GM18861 (cell line): ENCODE data around the gene MCMBP.
"Not testable (repeated sequence)": the region's sequence is repeated elsewhere in the genome, so short reads cannot be mapped to it uniquely, and the experiment has no call there.

ENCODE experiments used
- ATAC-seq: cut with Tn5 transposase; IDR thresholded peaks from one replicate; pipeline ENCODE4 v1.9.1; 2021; ENCODE audit not compliant: unreplicated experiment

MCMBP gene

GRCh38 chr10:119878524-119878923 lies 5.9 kb upstream of the MCMBP start:
- no peak for ATAC-seq

GRCh38 chr10:119872860-119873681 lies 428 bp upstream of the MCMBP start:
- peak; percentile 90 for ATAC-seq

- peak; percentile 25 for ATAC-seq
These were observed 598 bp downstream of the MCMBP start for GRCh38 chr10:119871881-119872609.

GRCh38 chr10:119869398-119869797 lies 3.2 kb downstream of the MCMBP start:
- not testable (repeated sequence) for ATAC-seq

- ATAC-seq = no peak
These were observed 5.3 kb downstream of the MCMBP start for GRCh38 chr10:119867317-119867716.

GRCh38 chr10:119865699-119866240 lies 6.9 kb downstream of the MCMBP start:
- no peak for ATAC-seq

DNA sequence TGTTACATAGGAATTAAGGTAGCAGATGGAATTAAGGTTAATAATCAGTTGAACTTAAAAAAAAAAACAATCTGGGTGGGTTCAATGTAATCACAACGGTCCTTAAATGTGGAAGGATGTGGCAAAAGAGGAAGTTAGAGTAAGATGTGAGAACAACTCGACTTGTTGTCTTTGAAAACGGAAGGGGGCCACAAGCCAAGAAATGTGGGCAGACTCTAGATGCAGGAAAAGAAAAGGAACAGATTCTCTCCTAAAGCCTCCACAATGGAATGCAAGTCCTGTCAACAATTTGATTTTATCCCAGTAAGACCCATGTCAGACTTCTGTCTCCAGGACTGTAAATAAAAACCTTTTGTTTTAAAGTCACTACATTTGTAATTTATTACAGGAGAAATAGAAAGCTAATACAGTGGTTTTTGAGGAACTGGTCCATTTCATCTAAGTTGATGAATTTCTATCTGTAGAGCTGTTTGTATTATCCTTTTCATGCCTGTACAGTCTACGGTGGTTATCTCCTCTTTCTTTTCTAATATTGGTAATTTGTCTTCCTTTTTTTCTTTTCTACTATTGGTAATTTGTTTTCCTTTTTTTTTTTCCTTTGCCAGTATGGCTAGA lies 8.6 kb downstream of the MCMBP start:
- ATAC-seq = no peak

- no peak for ATAC-seq
These were observed 10.1 kb downstream of the MCMBP start for GRCh38 chr10:119862524-119862923.

DNA sequence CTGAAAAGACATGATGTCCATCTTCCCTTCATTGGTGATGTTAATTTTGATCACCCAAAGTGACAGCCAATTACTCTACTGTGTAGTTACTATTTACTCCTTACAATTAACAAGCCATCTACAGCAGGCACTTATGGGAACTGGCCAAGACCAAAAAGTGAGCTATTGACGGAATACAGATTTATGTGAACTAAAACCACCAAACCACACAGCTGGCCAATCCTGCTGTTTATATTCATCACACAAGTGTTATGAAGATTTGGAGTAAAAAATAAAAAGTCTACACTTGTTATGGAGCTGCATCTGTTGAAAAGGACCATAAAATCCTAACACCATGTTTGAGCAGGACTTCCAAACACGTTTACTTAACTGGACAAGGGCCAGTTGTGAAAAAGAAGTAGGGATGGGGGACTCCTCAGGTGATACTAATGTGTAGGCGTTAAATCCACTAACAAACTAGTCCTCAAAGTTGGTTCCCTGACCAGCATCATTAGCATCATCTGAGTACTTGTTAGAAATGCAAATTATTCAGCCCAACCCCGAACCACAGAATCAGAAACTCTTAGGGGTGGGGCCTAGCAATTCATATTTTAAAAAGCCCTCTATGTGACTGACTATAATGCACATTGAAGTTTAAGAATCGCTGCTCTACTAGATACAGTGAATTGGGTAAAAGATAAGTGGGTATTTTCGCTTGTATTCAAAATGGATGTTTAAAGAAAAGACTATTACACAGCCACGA lies 11.6 kb downstream of the MCMBP start:
- ATAC-seq = no peak

DNA sequence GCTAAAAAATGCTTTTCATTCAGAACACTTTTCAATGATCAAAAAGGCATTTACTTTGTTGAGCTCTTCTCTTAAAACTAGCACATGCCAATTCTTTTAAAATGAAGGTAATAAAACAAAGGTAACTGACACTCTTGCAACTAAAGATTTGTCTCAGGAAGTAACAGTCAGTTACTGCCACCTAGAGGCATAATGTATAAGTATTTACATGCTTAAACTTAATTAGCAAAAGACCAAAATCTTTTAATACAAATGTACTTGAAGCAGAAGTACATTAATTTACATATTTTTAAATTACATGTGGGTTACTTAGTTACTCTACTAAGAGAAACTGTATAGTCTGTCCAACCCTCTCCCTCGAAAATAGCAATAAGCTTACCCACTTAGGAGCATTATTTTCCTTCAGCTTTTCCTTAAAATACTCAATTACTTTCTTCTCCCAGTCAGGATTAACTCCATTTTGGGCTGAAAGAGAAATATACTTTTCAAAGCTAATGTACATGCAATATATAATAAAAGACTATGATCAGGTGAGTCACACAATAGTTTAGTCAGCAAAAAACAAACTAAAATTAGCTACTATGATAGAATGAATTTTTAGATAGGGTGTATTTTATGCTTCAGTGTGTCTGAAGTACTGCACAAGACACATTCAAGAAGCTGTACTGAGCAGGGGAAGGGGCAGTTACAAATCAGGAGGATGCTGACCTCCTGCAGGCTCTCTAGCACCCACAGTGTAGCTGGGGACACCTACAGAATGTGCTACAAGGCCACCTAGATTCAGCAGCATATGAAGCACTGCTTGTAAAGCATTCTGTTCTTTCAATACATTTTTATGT lies 13.0 kb downstream of the MCMBP start:
- no peak for ATAC-seq

GRCh38 chr10:119858063-119858462 lies 14.6 kb downstream of the MCMBP start:
- ATAC-seq = no peak

GRCh38 chr10:119853574-119853973 lies 19.1 kb downstream of the MCMBP start:
- ATAC-seq = no peak

DNA sequence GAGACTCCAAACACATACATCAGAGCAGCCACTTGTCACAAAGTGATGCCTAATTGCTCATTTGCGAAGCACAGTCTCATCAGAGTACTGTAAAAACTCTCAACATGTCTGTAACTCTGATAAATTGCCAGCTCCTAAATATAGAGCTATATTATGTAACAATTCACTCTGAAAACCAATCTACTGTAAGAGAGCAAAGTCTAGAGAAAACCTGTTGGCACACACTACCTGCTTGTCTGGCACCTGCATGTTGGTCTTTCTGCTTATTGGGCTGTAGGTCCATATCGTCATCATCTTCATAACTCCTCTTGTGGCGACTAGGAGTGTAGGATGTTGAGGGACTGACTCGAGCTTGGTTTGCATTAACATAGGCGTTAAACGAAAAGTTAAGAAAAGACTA lies 19.8 kb downstream of the MCMBP start:
- ATAC-seq = no peak

DNA sequence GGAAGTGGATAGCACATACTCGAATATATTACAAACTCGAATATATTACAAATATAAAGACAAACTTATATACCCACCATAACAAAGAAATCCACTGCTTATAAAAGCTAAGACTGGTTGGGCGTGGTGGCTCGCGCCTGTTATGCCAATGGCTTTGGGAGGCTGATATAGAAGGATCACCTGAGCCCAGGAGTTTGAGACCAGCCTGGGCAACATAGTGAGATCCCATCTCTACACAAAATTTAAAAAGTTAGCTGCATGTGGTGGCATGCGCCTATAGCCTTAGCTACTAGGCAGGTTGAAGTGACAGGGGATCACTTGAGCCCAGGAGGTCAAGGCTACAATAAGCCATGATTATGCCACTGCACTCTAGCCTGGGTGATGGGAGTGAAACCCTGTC lies 20.4 kb downstream of the MCMBP start:
- no peak for ATAC-seq

- no peak for ATAC-seq
These were observed 22.7 kb downstream of the MCMBP start for GRCh38 chr10:119849944-119850343.

GRCh38 chr10:119849031-119849789 lies 23.4 kb downstream of the MCMBP start:
- no peak for ATAC-seq

DNA sequence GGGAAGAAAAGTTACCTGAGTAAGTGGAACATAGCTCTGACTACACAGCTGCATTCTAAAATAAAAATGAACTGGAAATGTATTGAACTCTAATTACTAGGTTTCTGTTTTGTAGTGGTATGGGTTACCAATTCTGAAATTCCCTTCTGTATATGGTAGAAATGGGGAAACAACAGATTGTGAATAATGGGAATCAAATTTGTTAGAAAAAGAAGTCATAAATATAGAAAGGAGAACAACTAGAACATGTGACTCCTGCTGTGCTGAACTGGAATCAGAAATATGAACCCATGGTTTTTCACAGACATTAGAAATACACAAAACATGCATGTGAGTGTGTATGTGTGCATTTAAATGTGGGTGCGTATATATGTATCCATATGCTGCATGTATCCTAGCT lies 27.0 kb downstream of the MCMBP start:
- no peak for ATAC-seq

DNA sequence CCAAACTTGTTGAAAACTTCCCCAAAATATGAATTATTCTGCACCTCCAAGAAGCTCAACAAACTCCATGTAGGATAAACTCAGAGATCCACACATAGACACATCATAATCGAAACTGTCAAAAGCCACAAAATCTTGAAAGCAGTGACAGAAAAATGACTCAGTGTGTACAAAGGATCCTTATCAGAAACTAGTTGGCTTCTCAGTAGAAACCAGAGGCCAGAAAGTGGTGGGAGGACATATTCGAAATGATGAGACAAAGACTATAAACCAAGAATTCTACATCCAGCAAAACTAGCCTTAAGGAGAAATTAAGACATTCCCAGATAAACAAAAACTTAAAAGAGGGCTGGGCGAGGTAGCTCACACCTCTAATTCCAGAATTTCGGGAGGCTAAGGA lies 38.5 kb downstream of the MCMBP start:
- ATAC-seq = no peak

DNA sequence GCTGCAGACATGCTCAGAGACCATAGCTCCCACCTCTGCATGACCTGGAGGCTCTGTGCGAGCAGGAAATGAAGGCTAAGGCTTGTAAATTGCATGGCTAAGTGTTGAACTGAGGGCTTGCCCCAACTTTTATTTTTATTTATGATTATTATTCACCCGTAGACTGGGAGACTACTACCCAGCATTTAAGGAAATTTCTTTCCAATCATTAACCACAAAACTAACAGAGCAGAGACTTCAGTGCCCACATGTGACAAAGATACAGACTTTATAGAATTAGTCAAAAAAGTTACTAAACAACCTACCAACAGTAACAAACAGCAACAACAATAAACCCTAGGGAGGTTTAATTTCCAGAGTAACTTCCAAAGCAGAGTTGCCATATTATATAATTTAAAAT lies 39.7 kb downstream of the MCMBP start:
- no peak for ATAC-seq
